RKO (cell line): ENCODE data around the gene SPG11.

ENCODE experiments used
- DNase-seq: peaks from one replicate; pipeline ENCODE4 v3.0.0-alpha.2; 2016; ENCODE audit warnings: low spot score

Gene SPG11

DNA sequence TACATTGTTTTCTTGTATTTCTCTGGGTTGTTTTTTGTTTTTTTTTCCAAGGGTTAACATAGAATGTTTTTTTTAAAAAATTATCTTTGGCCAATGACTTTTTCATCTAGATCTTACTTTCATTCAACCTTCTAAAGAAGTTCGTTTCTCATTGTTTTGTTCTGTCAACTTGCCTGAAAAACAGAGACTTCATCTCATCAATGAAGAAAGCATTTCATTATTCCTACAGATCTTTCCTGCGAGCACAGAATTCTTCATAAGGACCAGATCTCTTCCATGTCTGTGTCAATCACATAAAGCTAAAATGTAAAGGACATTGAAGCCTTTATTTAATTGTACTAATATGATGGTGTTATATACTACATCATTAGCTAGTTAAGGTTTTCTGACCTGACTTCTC, 136.2 kb downstream of the SPG11 start:
- DNase-seq, result no peak

DNA sequence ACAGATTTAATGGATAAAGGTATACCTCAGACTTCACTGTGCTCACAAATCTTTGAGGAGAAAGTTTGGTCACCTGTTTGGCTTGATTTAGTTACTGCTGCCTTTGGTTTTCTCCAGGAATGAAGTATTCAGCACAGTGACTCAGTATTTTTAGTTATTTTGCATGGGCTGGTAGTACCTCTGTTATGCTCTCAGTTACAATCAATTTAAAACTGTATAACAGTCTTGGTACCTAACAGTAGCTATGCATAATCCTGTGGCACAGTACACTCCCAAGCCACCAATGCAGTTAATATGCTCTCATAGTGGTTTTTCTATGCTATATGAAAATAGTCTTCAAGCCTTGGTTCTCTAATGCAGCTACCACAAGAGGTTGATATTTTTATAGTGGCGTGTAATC, 138.4 kb downstream of the SPG11 start:
- DNase-seq, result no peak

DNA sequence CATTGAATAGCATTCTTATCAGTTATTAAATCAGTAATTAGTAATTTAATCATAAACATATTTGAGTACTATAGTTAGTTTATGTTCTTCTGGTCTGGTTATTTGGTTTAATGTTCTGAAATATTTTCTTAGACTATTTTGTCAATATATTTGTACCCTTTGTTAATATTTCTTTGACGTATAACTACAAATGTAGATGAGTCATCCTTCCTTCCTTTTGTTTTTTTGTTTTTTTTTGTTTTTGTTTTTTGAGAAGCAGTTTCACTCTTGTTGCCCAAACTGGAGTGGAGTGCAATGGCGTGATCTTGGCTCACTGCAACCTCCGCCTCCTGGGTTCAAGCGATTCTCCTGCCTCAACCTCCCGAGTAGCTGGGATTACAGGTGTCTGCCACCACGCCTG, 143.9 kb downstream of the SPG11 start:
- DNase-seq, result no peak

DNA sequence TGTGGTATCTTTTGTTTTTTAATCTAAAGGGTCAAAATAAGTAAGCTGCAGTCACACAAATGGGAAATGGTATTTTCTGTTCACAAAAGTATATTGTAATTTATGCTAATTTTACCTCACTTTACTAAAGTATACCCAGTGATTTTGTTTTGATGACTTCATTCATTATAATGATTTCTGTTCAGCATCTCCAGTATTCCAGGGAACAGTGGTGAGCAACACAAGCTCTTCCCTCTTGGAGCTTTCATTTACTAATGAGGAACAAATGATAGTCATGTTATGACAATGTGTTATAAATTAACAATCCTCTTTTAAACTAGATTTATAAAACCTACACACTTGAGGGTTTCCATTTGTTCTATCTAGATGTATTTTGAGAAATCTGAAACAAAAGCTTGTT, 147.0 kb downstream of the SPG11 start:
- no peak for DNase-seq
